Activated CD8-positive, alpha-beta memory T cell treated with anti-CD3 and anti-CD28 coated beads for 24 hours (primary cell): ENCODE results near the gene ROBO3.

Experiments
- DNase-seq: peaks from one replicate; pipeline ENCODE4 v3.0.0-alpha.2; 2020

ROBO3 gene, protein sequence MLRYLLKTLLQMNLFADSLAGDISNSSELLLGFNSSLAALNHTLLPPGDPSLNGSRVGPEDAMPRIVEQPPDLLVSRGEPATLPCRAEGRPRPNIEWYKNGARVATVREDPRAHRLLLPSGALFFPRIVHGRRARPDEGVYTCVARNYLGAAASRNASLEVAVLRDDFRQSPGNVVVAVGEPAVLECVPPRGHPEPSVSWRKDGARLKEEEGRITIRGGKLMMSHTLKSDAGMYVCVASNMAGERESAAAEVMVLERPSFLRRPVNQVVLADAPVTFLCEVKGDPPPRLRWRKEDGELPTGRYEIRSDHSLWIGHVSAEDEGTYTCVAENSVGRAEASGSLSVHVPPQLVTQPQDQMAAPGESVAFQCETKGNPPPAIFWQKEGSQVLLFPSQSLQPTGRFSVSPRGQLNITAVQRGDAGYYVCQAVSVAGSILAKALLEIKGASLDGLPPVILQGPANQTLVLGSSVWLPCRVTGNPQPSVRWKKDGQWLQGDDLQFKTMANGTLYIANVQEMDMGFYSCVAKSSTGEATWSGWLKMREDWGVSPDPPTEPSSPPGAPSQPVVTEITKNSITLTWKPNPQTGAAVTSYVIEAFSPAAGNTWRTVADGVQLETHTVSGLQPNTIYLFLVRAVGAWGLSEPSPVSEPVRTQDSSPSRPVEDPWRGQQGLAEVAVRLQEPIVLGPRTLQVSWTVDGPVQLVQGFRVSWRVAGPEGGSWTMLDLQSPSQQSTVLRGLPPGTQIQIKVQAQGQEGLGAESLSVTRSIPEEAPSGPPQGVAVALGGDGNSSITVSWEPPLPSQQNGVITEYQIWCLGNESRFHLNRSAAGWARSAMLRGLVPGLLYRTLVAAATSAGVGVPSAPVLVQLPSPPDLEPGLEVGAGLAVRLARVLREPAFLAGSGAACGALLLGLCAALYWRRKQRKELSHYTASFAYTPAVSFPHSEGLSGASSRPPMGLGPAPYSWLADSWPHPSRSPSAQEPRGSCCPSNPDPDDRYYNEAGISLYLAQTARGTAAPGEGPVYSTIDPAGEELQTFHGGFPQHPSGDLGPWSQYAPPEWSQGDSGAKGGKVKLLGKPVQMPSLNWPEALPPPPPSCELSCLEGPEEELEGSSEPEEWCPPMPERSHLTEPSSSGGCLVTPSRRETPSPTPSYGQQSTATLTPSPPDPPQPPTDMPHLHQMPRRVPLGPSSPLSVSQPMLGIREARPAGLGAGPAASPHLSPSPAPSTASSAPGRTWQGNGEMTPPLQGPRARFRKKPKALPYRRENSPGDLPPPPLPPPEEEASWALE (N-terminal part only)

DNA sequence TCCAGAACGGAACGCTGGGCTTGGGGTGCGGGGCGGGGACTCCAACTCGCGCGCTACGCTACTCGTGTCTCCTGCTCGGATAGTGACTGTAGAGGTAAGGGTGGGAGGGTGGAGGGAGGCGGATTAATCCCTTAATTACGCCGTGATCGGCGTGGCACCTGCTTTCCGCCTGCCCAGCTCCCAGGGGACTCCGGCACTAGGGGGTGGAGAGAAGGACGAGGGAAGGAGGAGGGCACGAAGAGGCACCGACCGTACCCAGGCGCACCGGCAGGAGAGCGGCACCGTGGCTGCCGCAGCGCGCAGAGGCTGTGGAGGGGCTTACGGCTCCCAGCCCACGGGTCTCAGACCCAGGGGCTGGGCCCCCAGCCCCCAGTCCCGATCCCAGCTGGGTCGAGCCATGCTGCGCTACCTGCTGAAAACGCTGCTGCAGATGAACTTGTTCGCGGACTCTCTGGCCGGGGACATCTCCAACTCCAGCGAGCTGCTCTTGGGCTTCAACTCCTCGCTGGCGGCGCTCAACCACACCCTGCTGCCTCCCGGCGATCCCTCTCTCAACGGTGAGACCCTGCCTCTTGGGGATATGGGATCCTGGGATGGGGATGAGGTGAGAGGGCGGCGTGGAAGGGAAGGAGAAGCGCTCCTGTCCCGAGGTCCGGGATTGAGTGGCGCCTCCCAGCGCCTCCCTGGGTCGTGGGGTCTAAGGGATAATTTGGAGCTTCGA, at the start of gene ROBO3:
TSS of gene ROBO3 (plus strand) at position 252 of the 721 bp plus-strand sequence. CDS start at position 398, 146 bp downstream.
- DNase-seq: no peak

DNA sequence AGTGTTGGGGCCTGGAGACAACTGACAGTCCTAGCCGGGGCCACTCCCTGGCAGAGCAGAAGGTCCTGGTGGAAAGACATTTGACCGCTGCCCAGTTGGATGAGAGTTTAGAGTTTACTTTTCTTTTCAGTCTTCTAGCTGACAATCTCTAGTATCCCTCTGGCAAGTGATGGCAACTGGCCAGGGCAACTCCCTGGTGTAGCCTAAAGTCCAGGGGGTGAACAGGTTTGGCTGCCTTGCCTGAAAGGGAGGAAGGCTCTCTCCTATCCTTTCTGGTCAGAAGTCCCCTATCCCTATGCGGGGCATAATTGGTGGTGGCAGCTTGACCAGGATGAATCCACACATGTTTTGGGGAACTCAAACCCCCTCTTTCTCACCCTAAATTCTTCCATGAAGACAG, 48.2 kb upstream of the ROBO3 start:
- no peak for DNase-seq

GRCh38 chr11:124821995-124822730, 43.1 kb upstream of the ROBO3 start:
- DNase-seq: no peak

DNA sequence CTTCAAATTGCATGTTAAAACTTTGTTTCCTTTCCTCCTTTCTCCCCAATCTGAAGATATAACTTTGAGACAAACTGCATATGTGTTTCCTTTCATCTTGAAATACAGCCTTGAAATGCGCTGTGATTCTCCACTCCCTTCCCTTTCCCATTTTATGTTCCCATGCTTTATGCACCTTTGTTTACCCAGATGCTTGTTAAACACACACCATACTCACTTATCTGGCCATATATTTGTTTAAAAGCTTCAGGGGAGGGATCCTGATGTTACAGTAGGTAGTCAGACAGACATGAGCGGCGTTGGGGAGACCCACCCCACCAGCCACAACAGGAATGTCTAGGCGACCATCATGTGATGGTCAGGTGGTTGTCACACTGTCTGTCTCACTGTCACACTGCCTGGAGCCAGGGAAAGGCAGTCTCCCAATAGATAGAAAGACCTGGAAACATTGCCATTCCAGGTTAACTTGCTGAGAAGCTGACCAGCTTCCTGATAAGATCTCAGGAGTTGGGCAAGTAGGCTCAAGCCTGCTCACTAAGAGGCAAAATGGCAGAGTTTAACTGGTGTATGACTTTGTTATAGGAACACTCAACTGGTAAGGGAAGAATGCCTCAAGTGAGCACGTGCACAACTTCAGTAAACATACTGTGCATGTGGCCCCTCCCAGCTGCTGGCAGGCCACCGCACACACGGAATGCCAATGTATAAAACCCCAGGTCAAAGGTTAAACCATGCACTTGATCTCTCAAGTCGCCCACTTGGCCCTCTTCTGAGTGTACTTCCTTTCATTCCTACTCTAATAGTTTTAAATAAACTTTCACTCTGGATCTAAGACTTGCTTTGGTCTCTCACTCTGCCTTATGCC, 41.5 kb upstream of the ROBO3 start:
- DNase-seq: no peak

- no peak for DNase-seq
Measured at GRCh38 chr11:124825876-124826275, 39.4 kb upstream of the ROBO3 start.

- DNase-seq: no peak
Measured at GRCh38 chr11:124829986-124830385, 35.2 kb upstream of the ROBO3 start.

- no peak for DNase-seq
Measured at GRCh38 chr11:124830749-124831148, 34.5 kb upstream of the ROBO3 start.

DNA sequence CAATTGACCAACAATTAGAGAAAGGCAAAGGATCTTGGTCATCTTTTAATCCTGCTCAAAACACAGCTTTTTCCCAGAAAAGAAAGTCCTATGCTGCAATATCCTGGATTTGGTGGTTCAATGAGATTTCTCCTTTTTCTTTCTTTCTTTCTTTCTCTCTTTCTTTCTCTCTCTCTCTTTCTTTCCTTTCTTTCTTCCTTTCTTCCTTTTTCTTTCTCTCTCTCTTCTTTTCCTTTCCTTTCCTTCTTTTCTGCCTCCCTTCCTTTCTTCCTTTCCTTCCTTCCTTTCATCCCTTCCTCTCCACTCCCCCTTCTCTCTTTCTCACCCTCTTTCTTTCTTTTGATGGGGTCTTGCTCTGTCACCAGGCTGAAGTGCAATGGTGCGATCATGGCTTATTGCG, 33.3 kb upstream of the ROBO3 start:
- DNase-seq: no peak

DNA sequence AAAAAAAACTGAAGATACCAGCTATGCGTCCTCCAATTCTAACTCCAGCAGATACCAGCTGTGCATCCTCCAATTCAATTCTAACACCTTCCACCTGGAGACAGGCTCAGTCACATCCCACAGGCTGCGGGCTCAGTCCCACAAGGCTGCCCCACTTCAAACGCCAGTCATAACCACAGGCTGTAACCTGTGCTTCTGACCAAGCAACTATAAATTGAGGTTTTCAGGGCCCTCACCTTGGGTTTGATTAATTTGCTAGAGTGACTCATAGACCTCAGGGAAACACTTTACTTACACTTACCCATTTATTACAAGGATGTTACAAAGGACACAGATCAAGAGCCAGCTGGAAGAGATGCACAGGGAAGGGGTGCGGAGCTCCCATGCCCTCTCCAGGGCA, 32.7 kb upstream of the ROBO3 start:
- DNase-seq: no peak

DNA sequence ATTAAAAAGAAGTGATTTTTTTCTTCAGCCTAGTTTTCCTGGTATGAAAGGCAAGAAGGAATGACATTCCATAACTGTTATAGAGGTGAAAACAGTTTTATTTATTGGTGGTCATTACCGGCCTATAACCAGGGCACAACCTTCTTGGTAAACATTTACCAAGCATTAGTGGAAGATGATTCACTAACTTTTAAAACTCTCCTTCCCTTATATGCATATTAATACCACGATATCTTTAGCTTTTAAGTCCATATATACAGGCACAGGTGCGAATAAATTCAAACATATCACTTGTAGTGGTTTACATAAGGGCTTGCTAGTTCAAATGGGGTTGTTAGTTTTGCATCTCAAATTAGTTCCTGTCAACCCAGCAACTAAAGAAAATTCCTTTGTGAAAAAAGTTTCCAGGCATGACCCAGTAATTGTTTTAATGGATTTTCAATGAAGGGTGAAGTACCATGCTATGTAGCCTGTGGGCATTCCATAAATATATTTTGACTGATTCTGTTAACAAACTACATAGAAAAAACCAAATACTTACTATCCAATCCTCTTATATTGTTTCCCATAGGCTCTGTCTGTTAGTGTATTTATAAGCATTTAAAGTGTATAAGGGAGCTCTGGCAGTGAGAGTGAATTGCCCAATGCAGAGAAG, 30.6 kb upstream of the ROBO3 start:
- DNase-seq: no peak

- DNase-seq: no peak
Measured at GRCh38 chr11:124835918-124836317, 29.3 kb upstream of the ROBO3 start.

GRCh38 chr11:124837491-124837856, 27.8 kb upstream of the ROBO3 start:
- no peak for DNase-seq

DNA sequence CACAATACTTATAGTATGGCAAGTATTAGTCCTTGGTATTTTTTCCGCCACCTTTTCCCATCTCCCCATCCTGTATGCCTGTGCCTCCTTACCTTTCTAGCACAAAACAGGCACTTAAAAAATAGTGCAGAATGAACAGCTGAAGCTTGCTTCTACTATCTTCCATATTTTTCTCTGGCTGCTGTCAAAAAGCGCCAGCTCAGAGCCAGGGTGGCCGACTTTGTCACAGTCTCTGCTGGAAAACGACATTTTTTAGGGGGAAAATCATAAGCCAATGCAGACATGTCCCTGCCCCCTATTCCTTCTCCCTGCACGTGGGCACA, 26.5 kb upstream of the ROBO3 start:
- no peak for DNase-seq

GRCh38 chr11:124839128-124839971, 25.9 kb upstream of the ROBO3 start:
- no peak for DNase-seq

GRCh38 chr11:124839972-124840621, 25.1 kb upstream of the ROBO3 start:
- DNase-seq: no peak

GRCh38 chr11:124840666-124841065, 24.6 kb upstream of the ROBO3 start:
- no peak for DNase-seq

GRCh38 chr11:124841201-124841600, 24.0 kb upstream of the ROBO3 start:
- DNase-seq: no peak

DNA sequence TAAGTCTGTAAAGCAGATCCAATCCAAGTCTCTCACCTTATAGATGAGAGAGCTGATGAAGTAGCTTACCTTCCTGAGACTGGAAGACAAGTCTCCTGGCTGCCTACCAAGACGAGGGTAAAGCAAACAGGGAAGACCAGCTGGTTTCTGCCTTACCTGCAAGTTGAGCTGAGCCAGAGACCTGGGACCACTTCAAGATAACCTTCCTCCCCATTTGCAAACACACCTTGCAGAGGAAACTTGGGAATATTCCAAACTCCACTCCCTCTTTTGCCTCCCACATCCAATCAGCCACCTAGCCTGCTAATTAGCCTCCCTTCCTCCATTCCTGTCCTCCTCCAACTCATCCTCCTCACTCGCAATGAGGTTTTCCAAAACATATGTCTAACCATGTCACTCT, 23.4 kb upstream of the ROBO3 start:
- no peak for DNase-seq

DNA sequence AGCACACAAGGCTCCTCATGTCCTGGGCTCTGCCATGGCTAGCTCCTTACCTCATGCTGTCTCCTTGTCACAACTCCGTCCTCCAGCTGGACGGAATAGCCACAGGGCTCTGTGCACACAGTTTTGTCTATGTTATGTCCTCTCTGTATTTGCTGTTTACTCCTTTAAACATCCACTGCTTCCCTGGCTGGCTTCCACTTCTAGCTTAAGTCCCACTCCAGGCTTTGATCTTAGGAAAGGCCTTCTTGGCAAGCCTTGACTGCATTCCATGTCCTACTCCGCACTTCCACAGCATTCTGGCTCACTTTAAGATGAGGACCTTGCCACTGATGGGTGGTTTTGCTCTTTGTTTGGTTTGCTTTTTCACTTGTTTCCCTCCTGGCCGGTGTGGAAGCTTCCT, 22.9 kb upstream of the ROBO3 start:
- no peak for DNase-seq
